Coronary artery (tissue), 2 donors: ENCODE measurements around the gene ALX4.

Experiments
- DNase-seq: peaks from one replicate; pipeline ENCODE4 v3.0.0-alpha.2; 2017; ENCODE audit warnings: low spot score
- H3K27ac ChIP-seq, 2 donors: fragments of 200-600 bp; sonication (generic); one replicate each; pipeline ENCODE4 v1.5.1; 2016 to 2019
- H3K4me3 ChIP-seq: fragments of 200-600 bp; sonication (generic); 2 replicates; pipeline ENCODE4 v1.5.1; 2016; ENCODE audit warnings: mild to moderate bottlenecking, moderate library complexity
- TF ChIP-seq, protein P1 (sequence below): fragments of 200-600 bp; sonication (generic); IDR thresholded peaks from one replicate; pipeline ENCODE4 v1.5.1; 2019; ENCODE audit warnings: antibody characterized with exemption

The ALX4 gene

DNA sequence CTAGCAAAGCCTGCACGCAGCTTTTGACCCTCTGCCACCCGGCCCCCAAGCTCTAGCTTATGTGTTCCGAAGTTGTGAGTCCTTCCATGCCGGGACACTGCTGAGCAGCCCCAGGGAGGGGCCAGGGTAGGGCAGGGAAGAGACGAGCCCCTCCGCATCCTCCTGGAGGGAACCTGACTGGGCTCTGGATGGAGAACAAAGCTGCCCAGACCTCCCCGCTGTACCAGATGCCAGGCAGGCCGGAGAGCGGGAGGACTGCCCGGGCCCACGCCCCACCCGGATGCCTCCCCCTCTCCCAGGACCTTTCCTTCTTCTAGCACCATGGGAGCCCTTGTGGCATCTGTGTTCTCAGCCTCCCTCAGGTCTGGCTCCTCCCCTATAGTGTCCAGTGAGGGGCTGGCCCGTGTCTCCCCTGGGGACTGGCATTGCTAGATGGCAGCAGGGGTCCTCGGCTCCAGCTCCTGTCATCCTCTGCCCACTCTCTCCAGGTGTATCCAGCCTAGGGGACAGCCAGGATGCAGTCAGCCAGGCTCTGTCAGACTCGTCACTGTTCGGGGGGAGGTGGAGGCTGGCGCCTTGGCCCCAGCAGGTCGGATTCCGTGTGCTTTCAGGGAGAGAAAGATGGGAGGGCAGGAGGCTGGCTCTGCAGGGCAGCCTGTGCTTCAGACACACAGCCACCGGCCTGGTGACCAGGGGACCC is 46.1 kb downstream of the ALX4 start:
- no peak overlapping the region for H3K27ac ChIP-seq
- TF ChIP-seq, protein P1, sequence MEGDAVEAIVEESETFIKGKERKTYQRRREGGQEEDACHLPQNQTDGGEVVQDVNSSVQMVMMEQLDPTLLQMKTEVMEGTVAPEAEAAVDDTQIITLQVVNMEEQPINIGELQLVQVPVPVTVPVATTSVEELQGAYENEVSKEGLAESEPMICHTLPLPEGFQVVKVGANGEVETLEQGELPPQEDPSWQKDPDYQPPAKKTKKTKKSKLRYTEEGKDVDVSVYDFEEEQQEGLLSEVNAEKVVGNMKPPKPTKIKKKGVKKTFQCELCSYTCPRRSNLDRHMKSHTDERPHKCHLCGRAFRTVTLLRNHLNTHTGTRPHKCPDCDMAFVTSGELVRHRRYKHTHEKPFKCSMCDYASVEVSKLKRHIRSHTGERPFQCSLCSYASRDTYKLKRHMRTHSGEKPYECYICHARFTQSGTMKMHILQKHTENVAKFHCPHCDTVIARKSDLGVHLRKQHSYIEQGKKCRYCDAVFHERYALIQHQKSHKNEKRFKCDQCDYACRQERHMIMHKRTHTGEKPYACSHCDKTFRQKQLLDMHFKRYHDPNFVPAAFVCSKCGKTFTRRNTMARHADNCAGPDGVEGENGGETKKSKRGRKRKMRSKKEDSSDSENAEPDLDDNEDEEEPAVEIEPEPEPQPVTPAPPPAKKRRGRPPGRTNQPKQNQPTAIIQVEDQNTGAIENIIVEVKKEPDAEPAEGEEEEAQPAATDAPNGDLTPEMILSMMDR = no peak
- H3K4me3 ChIP-seq = no peak overlapping the region
- no peak for DNase-seq

DNA sequence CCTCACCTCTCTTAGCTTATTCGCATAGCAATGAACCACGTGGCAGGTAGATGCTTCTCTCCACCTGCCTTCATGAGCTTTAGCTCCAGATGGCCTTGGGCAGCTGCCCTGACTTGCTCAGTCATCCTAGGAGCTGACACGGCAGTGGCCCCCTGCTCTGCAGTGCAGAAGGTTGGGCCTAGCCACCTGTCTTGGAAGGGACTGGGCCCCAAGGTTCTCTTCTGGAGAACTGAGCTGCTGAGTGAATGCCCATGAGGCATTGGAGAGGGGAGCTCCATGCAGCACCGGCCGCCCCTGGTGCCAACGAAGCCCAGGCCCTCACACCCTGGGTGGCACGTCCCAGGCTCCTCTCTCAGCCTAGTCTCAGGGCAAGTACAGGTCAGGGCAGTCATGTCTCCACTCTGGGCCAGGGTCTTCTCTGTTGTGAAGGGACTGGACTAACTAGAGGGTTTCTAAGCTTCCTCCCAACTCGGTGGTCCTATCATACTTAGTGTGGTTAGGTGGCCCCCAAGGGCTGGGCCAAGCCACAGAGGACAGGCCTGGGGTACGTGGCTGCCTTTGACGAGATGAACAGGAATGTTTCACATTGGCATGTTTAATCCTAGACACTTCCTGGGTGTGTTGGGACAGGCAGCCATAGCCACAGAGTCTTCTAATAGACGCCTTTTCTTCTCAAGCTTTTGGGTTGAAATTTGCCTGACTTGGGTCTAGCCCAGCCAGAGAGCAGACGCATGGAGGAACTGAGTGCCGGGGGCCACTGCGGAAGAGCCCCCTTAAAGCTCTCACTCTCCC is 47.9 kb downstream of the ALX4 start:
- no peak for DNase-seq
- TF ChIP-seq, protein P1 = no peak
- H3K27ac ChIP-seq = no peak overlapping the region
- H3K4me3 ChIP-seq = no peak overlapping the region

DNA sequence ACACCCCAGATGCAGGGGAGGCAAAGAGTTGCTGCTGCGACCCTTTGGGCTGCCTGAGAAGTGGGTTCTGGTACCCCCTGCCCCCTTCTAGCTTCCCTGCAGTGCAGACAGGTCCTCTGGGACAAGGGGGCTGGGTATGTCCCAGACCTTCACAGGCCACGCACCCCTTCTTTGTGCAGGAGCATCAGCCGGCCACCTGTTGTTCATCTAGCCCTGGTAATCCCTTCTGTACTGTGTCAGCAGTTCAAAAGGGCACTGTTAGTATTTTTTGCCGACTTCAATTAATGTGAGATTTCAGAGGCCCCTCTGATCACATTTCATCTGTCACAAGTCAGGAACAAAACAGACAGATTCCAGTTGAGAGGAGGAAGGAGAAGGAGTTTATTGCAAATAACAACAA is 49.9 kb downstream of the ALX4 start:
- no peak for DNase-seq
- TF ChIP-seq, protein P1 = no peak
- Histone ChIP-seq H3K27ac (no peak overlapping the region), H3K4me3 (no peak overlapping the region)

DNA sequence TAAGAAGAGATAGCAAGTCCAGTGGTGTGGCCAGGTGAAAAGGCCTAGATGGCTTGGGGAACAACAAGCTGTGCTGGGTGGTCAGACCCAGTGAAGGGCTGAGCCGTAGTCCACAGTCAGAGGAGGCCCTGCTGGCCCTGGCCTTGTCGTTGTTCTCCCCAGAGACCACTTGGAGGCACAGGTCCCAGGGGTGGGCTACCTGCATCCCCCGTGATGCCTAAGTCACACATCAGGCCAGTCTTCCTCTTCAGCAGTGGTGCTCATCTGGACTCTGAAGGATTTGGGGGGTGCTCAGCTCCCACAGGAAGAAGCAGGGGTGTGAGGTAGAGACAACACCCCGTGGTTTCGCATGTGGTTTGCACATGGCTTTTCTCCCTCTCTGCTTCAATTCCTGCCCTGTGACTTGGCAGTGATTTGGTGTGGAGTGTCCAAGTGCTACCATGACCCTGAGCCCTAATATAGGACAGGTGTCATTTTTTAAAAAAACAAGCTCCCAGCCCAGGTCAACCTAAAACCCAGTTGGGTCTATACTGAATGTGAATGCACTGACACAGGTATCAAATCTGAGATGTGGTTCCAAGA is 51.0 kb downstream of the ALX4 start:
- H3K27ac ChIP-seq = no peak overlapping the region
- TF ChIP-seq, protein P1 = no peak
- DNase-seq = no peak
- H3K4me3 ChIP-seq = no peak overlapping the region

DNA sequence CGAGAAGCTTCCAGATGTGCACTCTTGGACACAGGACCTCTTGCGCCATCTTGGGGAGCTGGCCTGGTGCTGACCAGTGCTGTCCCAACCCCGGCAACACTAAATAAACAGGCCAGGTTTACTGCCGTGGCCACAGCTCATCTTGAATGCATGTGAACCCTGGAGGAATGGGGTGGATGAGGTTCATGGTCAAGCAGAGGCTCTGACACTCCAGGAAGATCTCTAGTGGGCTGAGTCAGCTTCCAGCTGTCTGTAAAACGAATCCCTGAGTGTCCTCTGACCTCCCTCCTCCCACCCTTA is 51.8 kb downstream of the ALX4 start:
- TF ChIP-seq, protein P1 = no peak
- Histone ChIP-seq H3K4me3 (no peak overlapping the region), H3K27ac (no peak overlapping the region)
- no peak for DNase-seq

DNA sequence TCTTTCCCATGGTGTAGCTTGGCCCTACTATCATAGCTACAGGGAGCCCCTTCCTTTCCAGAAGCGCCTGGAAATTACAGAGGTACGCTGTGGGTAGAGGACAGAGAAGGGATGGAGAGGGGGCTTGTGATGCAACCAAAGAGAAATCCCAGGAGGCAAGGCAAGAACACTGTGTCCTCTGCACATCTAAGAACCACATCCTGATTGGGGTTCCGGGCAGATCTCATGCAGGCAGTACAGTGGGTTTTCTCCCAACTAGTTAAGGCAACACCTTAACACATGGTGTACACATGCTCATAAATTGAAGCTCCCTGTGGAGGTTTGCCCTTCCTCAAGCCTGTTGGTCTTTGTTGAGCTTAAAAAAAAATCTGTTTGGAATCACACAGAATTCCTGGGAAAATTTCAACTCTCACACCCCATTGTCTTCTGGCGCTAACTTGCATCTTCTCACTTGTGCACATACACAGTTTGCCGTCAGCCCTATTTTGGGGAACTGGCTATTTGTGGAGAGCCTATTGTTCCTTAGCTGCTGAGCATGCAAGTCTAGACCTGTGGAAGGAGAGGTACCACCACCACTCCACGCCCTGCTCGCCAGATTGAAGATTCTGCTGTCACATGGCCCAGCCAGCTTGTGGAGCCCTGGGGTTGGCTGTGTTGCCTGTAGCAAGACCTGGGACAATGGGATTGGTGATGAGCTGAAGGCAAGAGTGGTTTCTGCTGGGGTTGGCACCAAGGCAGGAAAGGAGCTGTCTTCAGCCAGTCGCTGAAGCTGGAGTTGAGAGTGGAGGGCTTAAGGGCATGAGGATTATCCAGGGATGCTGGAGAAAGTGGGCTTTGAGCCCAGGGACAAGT is 52.4 kb downstream of the ALX4 start:
- TF ChIP-seq, protein P1 = no peak
- no peak overlapping the region for H3K27ac ChIP-seq
- H3K4me3 ChIP-seq = no peak overlapping the region
- no peak for DNase-seq
